NCI-H524 treated with DMSO at 0.1 percent for 48 hours (cell line): ENCODE measurements around the gene SUSD3.

Experiments used
- DNase-seq: peaks from one replicate; lab custom pipeline; 2025; lab: John Stamatoyannopoulos, UW

The SUSD3 gene

GRCh38 chr9:93126151-93126781 lies 67.8 kb downstream of the SUSD3 start:
- no peak for DNase-seq

DNA sequence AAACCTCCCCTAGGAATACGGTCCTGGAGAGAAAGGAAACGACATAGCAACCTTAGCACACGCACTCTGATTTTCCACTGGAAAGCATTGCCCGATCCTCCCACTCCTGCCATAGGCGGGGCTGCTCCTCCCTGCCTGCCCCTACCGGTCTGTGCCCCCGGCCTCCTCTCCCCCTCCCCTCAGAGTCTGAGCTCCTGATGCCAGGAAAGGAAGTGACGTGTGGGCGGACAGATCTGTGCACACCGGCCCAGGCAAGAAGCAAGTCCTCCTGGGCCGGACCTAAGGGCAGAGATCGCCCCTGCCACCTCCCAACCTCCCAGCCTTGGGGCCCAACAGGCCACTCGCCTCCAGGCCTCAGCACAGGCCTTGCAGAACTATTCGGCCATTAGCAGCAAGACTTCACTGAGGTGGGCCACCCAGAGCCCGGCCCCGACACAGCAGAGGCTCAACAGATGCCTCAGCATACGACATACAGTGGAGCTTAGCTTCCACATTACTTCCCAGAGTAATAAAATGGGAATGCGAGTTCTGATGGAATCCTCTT lies 68.4 kb downstream of the SUSD3 start:
- DNase-seq, result no peak

GRCh38 chr9:93127395-93127911 lies 69.0 kb downstream of the SUSD3 start:
- DNase-seq, result no peak

- DNase-seq, result no peak
These were observed 69.7 kb downstream of the SUSD3 start for GRCh38 chr9:93128011-93128714.

DNA sequence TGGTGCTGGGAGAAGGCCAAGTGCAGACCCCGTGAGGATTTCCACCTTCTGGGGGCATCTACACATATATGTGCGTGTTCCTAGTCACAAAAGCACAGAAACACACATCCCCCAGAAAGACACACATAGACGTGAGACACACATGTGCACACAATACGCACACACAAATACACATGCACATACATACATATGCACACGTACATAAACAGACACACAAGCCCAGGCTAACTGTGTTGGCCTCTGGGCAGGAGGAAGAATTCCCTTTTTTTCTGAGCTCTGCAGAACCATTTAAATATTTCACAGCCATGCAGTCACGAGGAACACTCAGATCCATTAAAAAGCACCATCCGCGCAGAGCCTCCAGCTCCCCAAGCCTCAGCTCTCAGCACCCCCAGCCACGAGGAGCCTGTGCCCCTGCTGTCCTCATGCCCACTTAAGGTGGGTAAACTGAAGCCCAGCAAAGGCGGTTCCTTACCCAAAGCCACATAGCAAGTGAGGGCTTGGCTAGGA lies 70.3 kb downstream of the SUSD3 start:
- no peak for DNase-seq

GRCh38 chr9:93129286-93129685 lies 70.8 kb downstream of the SUSD3 start:
- DNase-seq, result no peak

DNA sequence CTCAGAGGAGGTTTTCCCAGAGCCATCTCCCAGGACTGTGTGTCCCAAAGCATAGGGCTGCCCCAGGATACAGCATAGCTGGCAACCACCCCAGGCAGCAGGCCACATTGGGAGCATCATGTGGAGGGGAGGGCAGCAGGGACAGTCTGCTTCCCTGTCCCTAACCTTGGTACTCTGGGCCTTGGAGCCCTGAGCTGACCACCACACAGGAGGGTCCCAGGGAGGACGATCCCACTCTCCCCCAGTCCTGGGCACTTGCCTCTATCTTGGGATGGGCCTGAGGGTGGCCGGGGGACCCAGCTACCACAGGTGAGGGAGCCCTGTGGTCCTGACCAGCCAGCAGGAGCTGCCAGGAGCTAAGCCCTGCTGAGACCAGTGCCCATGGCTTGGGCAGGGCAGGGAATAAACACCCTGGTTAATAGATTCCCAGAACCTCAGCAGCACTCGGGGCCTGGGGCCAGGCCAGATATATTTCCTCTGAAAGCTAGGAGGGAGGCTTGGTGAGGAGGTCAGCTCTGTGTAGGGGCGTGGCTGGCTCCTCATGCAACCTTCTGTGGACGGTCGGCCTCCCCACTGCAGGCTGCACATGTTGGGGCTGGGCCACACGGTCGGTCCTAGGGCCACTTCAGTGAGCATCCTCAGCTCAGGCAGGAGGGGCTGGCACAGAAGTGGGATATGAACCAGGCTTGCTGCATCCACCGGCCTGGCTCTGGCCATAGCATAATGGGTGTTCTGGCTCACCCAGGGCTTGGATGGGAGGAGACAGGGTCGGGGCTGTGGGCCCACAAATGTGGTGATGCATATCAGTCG lies 71.4 kb downstream of the SUSD3 start:
- DNase-seq, result no peak

- no peak for DNase-seq
These were observed 72.5 kb downstream of the SUSD3 start for GRCh38 chr9:93130861-93131481.

DNA sequence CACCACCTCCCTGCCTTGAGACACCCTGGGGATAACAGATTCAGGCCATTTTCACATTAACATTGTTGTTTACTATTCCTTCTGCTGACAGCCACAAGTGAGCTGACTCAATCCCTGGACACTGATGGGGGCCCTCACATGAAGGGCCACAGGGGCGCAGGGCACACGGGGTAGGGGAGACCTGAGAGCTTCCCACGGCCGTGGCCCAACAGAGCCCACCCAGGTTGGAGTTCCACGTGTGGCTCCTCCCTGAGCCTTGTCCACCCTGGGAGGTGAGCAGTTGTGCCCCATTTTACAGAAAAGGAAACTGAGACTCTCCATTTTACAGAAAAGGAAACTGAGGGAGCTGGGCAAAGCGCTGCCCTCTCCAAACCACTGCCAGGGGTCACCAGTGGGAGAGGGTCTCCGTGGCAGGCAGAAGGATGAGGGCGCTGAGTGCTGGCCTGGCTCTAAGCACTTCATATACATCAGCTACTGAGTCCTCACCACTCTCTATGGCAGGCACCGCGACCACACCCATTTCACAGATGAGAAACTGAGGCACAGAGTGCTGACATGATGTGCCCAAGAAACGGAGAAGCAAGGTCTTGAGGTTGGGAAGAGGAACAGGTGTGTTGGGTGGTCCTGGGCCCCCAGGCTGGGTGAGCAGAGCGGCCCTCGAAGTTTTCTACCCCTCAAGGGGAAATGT lies 73.2 kb downstream of the SUSD3 start:
- no peak for DNase-seq

GRCh38 chr9:93132287-93132927 lies 73.9 kb downstream of the SUSD3 start:
- no peak for DNase-seq

GRCh38 chr9:93132946-93133680 lies 74.6 kb downstream of the SUSD3 start:
- DNase-seq, result no peak

- no peak for DNase-seq
These were observed 75.1 kb downstream of the SUSD3 start for GRCh38 chr9:93133681-93134014.

- DNase-seq, result no peak
These were observed 75.7 kb downstream of the SUSD3 start, which contains the start of gene NINJ1 for GRCh38 chr9:93134015-93134739. TSS of gene NINJ1 (minus strand) at chr9:93134251. CDS start at chr9:93134217, 34 bp downstream.
